Measurements from ENCODE around the gene LPAR2. TPM values are rescaled to one million over a fixed set of nuclear protein-coding genes. Genes with fewer than 3 reads are reported as not detected.

LPAR2 gene
- total RNA-seq, 1 donor from 2014 or later, result 35.5 TPM

GRCh38 chr19:19661675-19662251 is 33.7 kb upstream of the LPAR2 start:
- no peak for DNase-seq (ENCODE audit: low spot score)
- Mint-ChIP-seq H3K27me3 (ENCODE audit: unreplicated experiment) (peaks cover 19% of the 10 kb centered on the region), H3K4me3 (ENCODE audit: unreplicated experiment) (peak overlapping the region; percentile 94), H3K9me3 (ENCODE audit: unreplicated experiment) (no peaks in the 10 kb centered on the region), H3K4me1 (ENCODE audit: unreplicated experiment) (peaks cover 15% of the 10 kb centered on the region), H3K27ac (ENCODE audit: unreplicated experiment) (peak overlapping the region; percentile 57), H3K36me3 (ENCODE audit: low read depth, unreplicated experiment) (peaks cover 23% of the 10 kb centered on the region)
- TF ChIP-seq CTCF (IDR thresholded peaks at IDR 0.05; ENCODE audit: unreplicated experiment), result no peak

GRCh38 chr19:19661141-19661674 is 33.2 kb upstream of the LPAR2 start:
- TF ChIP-seq CTCF (IDR thresholded peaks at IDR 0.05; ENCODE audit: unreplicated experiment), result no peak
- H3K36me3 Mint-ChIP-seq (ENCODE audit: low read depth, unreplicated experiment), result peaks cover 28% of the 10 kb centered on the region
- no peaks in the 10 kb centered on the region for H3K9me3 Mint-ChIP-seq (ENCODE audit: unreplicated experiment)
- peaks cover 15% of the 10 kb centered on the region for H3K4me1 Mint-ChIP-seq (ENCODE audit: unreplicated experiment)
- peak overlapping the region; percentile 53 for H3K4me3 Mint-ChIP-seq (ENCODE audit: unreplicated experiment)
- DNase-seq (ENCODE audit: low spot score), result no peak
- peaks cover 19% of the 10 kb centered on the region for H3K27me3 Mint-ChIP-seq (ENCODE audit: unreplicated experiment)
- H3K27ac Mint-ChIP-seq (ENCODE audit: unreplicated experiment), result peak overlapping the region; percentile 57

- no peak for TF ChIP-seq CTCF (IDR thresholded peaks at IDR 0.05; ENCODE audit: unreplicated experiment)
- H3K4me1 Mint-ChIP-seq (ENCODE audit: unreplicated experiment), result peaks cover 15% of the 10 kb centered on the region
- no peak overlapping the region for H3K27ac Mint-ChIP-seq (ENCODE audit: unreplicated experiment)
- peaks cover 19% of the 10 kb centered on the region for H3K27me3 Mint-ChIP-seq (ENCODE audit: unreplicated experiment)
- no peak overlapping the region for H3K4me3 Mint-ChIP-seq (ENCODE audit: unreplicated experiment)
- DNase-seq (ENCODE audit: low spot score), result no peak
- H3K9me3 Mint-ChIP-seq (ENCODE audit: unreplicated experiment), result no peaks in the 10 kb centered on the region
- H3K36me3 Mint-ChIP-seq (ENCODE audit: low read depth, unreplicated experiment), result peaks cover 36% of the 10 kb centered on the region
These were observed 31.7 kb upstream of the LPAR2 start for GRCh38 chr19:19659646-19660245.

- no peaks in the 10 kb centered on the region for H3K9me3 Mint-ChIP-seq (ENCODE audit: unreplicated experiment)
- peaks cover 41% of the 10 kb centered on the region for H3K36me3 Mint-ChIP-seq (ENCODE audit: low read depth, unreplicated experiment)
- no peak overlapping the region for H3K4me3 Mint-ChIP-seq (ENCODE audit: unreplicated experiment)
- peaks cover 18% of the 10 kb centered on the region for H3K27me3 Mint-ChIP-seq (ENCODE audit: unreplicated experiment)
- TF ChIP-seq CTCF (IDR thresholded peaks at IDR 0.05; ENCODE audit: unreplicated experiment), result no peak
- no peak for DNase-seq (ENCODE audit: low spot score)
- H3K4me1 Mint-ChIP-seq (ENCODE audit: unreplicated experiment), result peaks cover 10% of the 10 kb centered on the region
- H3K27ac Mint-ChIP-seq (ENCODE audit: unreplicated experiment), result no peak overlapping the region
These were observed 29.4 kb upstream of the LPAR2 start for GRCh38 chr19:19657397-19657783.
